ENCODE data around the gene PRKD1.

PRKD1 gene

GRCh38 chr14:29836395-29836794, 91.3 kb downstream of the PRKD1 start:
- DNase-seq (ENCODE audit: low read depth): no peak

- no peak for DNase-seq (ENCODE audit: low read depth)
Observed at GRCh38 chr14:29832042-29832441, 95.6 kb downstream of the PRKD1 start.

- DNase-seq (ENCODE audit: low read depth): no peak
Observed at GRCh38 chr14:29829851-29830250, 97.8 kb downstream of the PRKD1 start.

- no peak for DNase-seq (ENCODE audit: low read depth)
Observed at GRCh38 chr14:29823816-29824215, 103.8 kb downstream of the PRKD1 start.

- no peak for DNase-seq (ENCODE audit: low read depth)
Observed at GRCh38 chr14:29822430-29822709, 105.3 kb downstream of the PRKD1 start.

- no peak for DNase-seq (ENCODE audit: low read depth)
Observed at GRCh38 chr14:29821661-29822429, 105.8 kb downstream of the PRKD1 start.

- no peak for DNase-seq (ENCODE audit: low read depth)
Observed at GRCh38 chr14:29821242-29821641, 106.4 kb downstream of the PRKD1 start.

- DNase-seq (ENCODE audit: low read depth): no peak
Observed at GRCh38 chr14:29820785-29821184, 106.9 kb downstream of the PRKD1 start.

- no peak for DNase-seq (ENCODE audit: low read depth)
Observed at GRCh38 chr14:29817767-29818405, 109.8 kb downstream of the PRKD1 start.

GRCh38 chr14:29815016-29815674, 112.5 kb downstream of the PRKD1 start:
- DNase-seq (ENCODE audit: low read depth): no peak

GRCh38 chr14:29814156-29815015, 113.3 kb downstream of the PRKD1 start:
- no peak for DNase-seq (ENCODE audit: low read depth)

- no peak for DNase-seq (ENCODE audit: low read depth)
Observed at GRCh38 chr14:29810682-29811081, 117.0 kb downstream of the PRKD1 start.

- no peak for DNase-seq (ENCODE audit: low read depth)
Observed at GRCh38 chr14:29810064-29810463, 117.6 kb downstream of the PRKD1 start.

- DNase-seq (ENCODE audit: low read depth): no peak
Observed at GRCh38 chr14:29806124-29806517, 121.5 kb downstream of the PRKD1 start.

GRCh38 chr14:29805415-29806123, 122.1 kb downstream of the PRKD1 start:
- DNase-seq (ENCODE audit: low read depth): peak; percentile 60

GRCh38 chr14:29804481-29805266, 123.0 kb downstream of the PRKD1 start:
- DNase-seq (ENCODE audit: low read depth): no peak

- no peak for DNase-seq (ENCODE audit: low read depth)
Observed at GRCh38 chr14:29803045-29803444, 124.6 kb downstream of the PRKD1 start.

- DNase-seq (ENCODE audit: low read depth): no peak
Observed at GRCh38 chr14:29802211-29802610, 125.4 kb downstream of the PRKD1 start.

GRCh38 chr14:29800961-29801360, 126.7 kb downstream of the PRKD1 start:
- DNase-seq (ENCODE audit: low read depth): no peak

- no peak for DNase-seq (ENCODE audit: low read depth)
Observed at GRCh38 chr14:29799464-29800095, 128.1 kb downstream of the PRKD1 start.

- DNase-seq (ENCODE audit: low read depth): no peak
Observed at GRCh38 chr14:29798811-29799210, 128.8 kb downstream of the PRKD1 start.
